HEK293 (cell line): ENCODE measurements around the gene ARHGEF28.

Experiments
- CTCF ChIA-PET: fragments of 350-600 bp; formaldehyde crosslinking; extraction: SDS; loops from one replicate; lab custom pipeline; 2021; ENCODE audit warnings: antibody characterized with exemption; lab: Yijun Ruan, JAX
- POLR2A ChIA-PET: fragments of 300-600 bp; formaldehyde crosslinking; extraction: SDS; loops from one replicate; lab custom pipeline; 2020; ENCODE audit warnings: antibody characterized with exemption, inconsistent platforms; lab: Yijun Ruan, JAX
- H3K27ac ChIP-seq: fragments of 200-500 bp; sonication (Bioruptor generic); 2 replicates; pipeline ENCODE4 v1.5.1; 2014; ENCODE audit warnings: low read depth, low read length, control low read depth, inconsistent platforms; ENCODE audit errors: extremely low read depth
- H3K36me3 ChIP-seq, 2 experiments: fragments of 200-500 bp in 1 of 2; sonication (Bioruptor generic) in 1 of 2; 1 replicate in 1 of 2; 2 replicates in 1 of 2; pipeline ENCODE4 v1.5.1; 2014 to 2017; ENCODE audit warnings: inconsistent platforms in 2 of 2, low read length in 2 of 2; ENCODE audit not compliant: control insufficient read depth in 2 of 2, insufficient read depth in 1 of 2
- H3K4me1 ChIP-seq: fragments of 200-500 bp; sonication (Bioruptor generic); 2 replicates; pipeline ENCODE4 v1.5.1; 2014; ENCODE audit warnings: mild to moderate bottlenecking, low read length, inconsistent platforms; ENCODE audit not compliant: control insufficient read depth, insufficient read depth
- H3K4me3 ChIP-seq: 2 replicates; pipeline ENCODE4 v1.5.1; 2011; ENCODE audit warnings: low read depth, mild to moderate bottlenecking, control low read depth, low read length, moderate library complexity
- H3K9me3 ChIP-seq: fragments of 200-500 bp; sonication (Bioruptor generic); 2 replicates; pipeline ENCODE4 v1.5.1; 2014; ENCODE audit warnings: low read depth, low read length, inconsistent platforms; ENCODE audit not compliant: control insufficient read depth, insufficient read depth
- AEBP2 ChIP-seq: fragments of 450-650 bp; formaldehyde crosslinking; IDR thresholded peaks from 2 replicates; pipeline ENCODE4 v1.5.1; 2016; ENCODE audit warnings: missing biosample characterization, missing genetic modification characterization, borderline replicate concordance
- CTCF ChIP-seq: fragments of 450-650 bp; formaldehyde crosslinking; IDR thresholded peaks from 2 replicates; pipeline ENCODE4 v1.5.1; 2016; ENCODE audit warnings: missing biosample characterization, missing genetic modification characterization
- EGR2 ChIP-seq: fragments of 450-650 bp; formaldehyde crosslinking; IDR thresholded peaks from 2 replicates; pipeline ENCODE4 v1.5.1; 2016; ENCODE audit warnings: low read depth, missing biosample characterization, missing genetic modification characterization
- GLI2 ChIP-seq: fragments of 450-650 bp; formaldehyde crosslinking; IDR thresholded peaks from 2 replicates; pipeline ENCODE4; 2017; ENCODE audit warnings: missing biosample characterization, missing genetic modification characterization, low read depth, borderline replicate concordance
- GLIS1 ChIP-seq: fragments of 450-650 bp; formaldehyde crosslinking; IDR thresholded peaks from 2 replicates; pipeline ENCODE4 v1.5.1; 2016; ENCODE audit warnings: missing biosample characterization, missing genetic modification characterization
- HOXC10 ChIP-seq: sonication (generic); formaldehyde crosslinking; IDR thresholded peaks from 2 replicates; pipeline ENCODE4 v1.8.1; 2023; ENCODE audit warnings: mild to moderate bottlenecking, missing genetic modification reagents
- KLF17 ChIP-seq: fragments of 450-650 bp; formaldehyde crosslinking; IDR thresholded peaks from 2 replicates; pipeline ENCODE4 v1.5.1; 2016; ENCODE audit warnings: missing biosample characterization, missing genetic modification characterization
- SP7 ChIP-seq: fragments of 450-650 bp; formaldehyde crosslinking; IDR thresholded peaks from 2 replicates; pipeline ENCODE4 v1.5.1; 2016; ENCODE audit warnings: missing biosample characterization, missing genetic modification characterization
- ZFHX2 ChIP-seq: fragments of 450-650 bp; formaldehyde crosslinking; conservative IDR thresholded peaks from 2 replicates; pipeline ENCODE4 v1.5.1; 2016; ENCODE audit warnings: missing biosample characterization, missing genetic modification characterization
- ZIC2 ChIP-seq: fragments of 450-650 bp; formaldehyde crosslinking; IDR thresholded peaks from 2 replicates; pipeline ENCODE4 v1.5.1; 2016; ENCODE audit warnings: missing biosample characterization, missing genetic modification characterization
- ZNF157 ChIP-seq: fragments of 450-650 bp; formaldehyde crosslinking; IDR thresholded peaks from 2 replicates; pipeline ENCODE4 v1.5.1; 2016; ENCODE audit warnings: missing biosample characterization, missing genetic modification characterization
- ZNF18 ChIP-seq: fragments of 450-650 bp; formaldehyde crosslinking; IDR thresholded peaks from 2 replicates; pipeline ENCODE4 v1.5.1; 2016; ENCODE audit warnings: missing biosample characterization, missing genetic modification characterization
- ZNF292 ChIP-seq: fragments of 450-650 bp; formaldehyde crosslinking; IDR thresholded peaks from 2 replicates; pipeline ENCODE4 v1.5.1; 2016; ENCODE audit warnings: low read depth, missing biosample characterization, missing genetic modification characterization, borderline replicate concordance
- ZNF324 ChIP-seq: fragments of 450-650 bp; formaldehyde crosslinking; IDR thresholded peaks from 2 replicates; pipeline ENCODE4 v1.5.1; 2016; ENCODE audit warnings: missing biosample characterization, missing genetic modification characterization
- ZNF335 ChIP-seq: fragments of 450-650 bp; formaldehyde crosslinking; conservative IDR thresholded peaks from 2 replicates; pipeline ENCODE4 v1.5.1; 2016; ENCODE audit warnings: missing biosample characterization, missing genetic modification characterization
- ZNF354C ChIP-seq: fragments of 450-650 bp; formaldehyde crosslinking; IDR thresholded peaks from 2 replicates; pipeline ENCODE4 v1.5.1; 2016; ENCODE audit warnings: missing biosample characterization, missing genetic modification characterization, low read depth, borderline replicate concordance
- ZNF366 ChIP-seq: fragments of 450-650 bp; formaldehyde crosslinking; conservative IDR thresholded peaks from 2 replicates; pipeline ENCODE4 v1.5.1; 2016; ENCODE audit warnings: missing biosample characterization, missing genetic modification characterization
- ZNF654 ChIP-seq: fragments of 450-650 bp; formaldehyde crosslinking; IDR thresholded peaks from 2 replicates; pipeline ENCODE4 v1.5.1; 2016; ENCODE audit warnings: low read depth, missing biosample characterization, missing genetic modification characterization
- ZNF791 ChIP-seq: fragments of 450-650 bp; formaldehyde crosslinking; IDR thresholded peaks from 2 replicates; pipeline ENCODE4 v1.5.1; 2016; ENCODE audit warnings: missing biosample characterization, missing genetic modification characterization
- ZNF792 ChIP-seq: fragments of 450-650 bp; formaldehyde crosslinking; IDR thresholded peaks from 2 replicates; pipeline ENCODE4 v1.5.1; 2016; ENCODE audit warnings: missing biosample characterization, missing genetic modification characterization
- ZNF843 ChIP-seq: fragments of 450-650 bp; formaldehyde crosslinking; IDR thresholded peaks from 2 replicates; pipeline ENCODE4 v1.5.1; 2016; ENCODE audit warnings: missing biosample characterization, missing genetic modification characterization
- TF ChIP-seq, protein P1 (sequence below): fragments of 450-650 bp; formaldehyde crosslinking; IDR thresholded peaks from 2 replicates; pipeline ENCODE4 v1.5.1; 2016; ENCODE audit warnings: missing biosample characterization, missing genetic modification characterization

ARHGEF28 gene

GRCh38 chr5:73915345-73915744 is 289.3 kb downstream of the ARHGEF28 start (continued):
- TF ChIP-seq CTCF (no peak), AEBP2 (tag by site-specific recombination) (no peak), ZNF324 (tag by site-specific recombination) (no peak), ZNF791 (no peak), ZNF366 (tag by site-specific recombination) (no peak), ZNF654 (tag by site-specific recombination) (no peak), ZNF792 (tag by site-specific recombination) (no peak), ZNF292 (no peak), EGR2 (tag by site-specific recombination) (no peak), ZNF157 (tag by site-specific recombination) (no peak), SP7 (tag by site-specific recombination) (no peak), HOXC10 (CRISPR knock-in tag) (no peak), ZNF354C (tag by site-specific recombination) (no peak), ZNF335 (tag by site-specific recombination) (no peak), ZNF843 (no peak), GLI2 (tag by site-specific recombination) (no peak)

DNA sequence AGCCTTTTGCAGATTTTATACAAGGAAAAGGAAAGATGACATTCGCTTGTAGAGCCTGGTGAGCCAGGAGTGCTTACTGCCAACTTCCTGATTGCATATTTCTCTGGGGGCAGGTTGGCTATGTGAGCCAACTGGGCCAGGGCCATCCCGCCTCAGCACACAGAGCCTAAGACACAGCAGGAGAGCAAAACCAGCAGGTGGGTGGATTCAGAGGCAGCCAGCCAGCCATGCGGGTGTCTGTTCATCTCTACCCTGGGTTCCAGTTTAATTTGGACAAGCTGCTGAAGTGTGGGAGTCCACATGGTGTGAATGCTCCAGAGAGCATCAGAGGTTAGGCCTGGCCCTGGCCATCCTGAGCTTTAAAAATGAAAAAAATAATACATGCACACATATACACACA is 291.4 kb downstream of the ARHGEF28 start:
- no peaks in the 10 kb centered on the region for H3K9me3 ChIP-seq
- CTCF ChIA-PET: interaction anchor here (0.5 to 1.2 kb wide), 2 partner anchors 12 to 1320 kb away, joined by 3 to 4 read pairs; no protein-coding TSS in a partner anchor
- TF ChIP-seq GLIS1 (peak; percentile 75), ZIC2 (peak; percentile 88), ZFHX2 (peak; percentile 86), EGR2 (tag by site-specific recombination) (peak; percentile 65), KLF17 (tag by site-specific recombination) (no peak), ZNF18 (tag by site-specific recombination) (peak; percentile 69)
- TF ChIP-seq, protein P1, sequence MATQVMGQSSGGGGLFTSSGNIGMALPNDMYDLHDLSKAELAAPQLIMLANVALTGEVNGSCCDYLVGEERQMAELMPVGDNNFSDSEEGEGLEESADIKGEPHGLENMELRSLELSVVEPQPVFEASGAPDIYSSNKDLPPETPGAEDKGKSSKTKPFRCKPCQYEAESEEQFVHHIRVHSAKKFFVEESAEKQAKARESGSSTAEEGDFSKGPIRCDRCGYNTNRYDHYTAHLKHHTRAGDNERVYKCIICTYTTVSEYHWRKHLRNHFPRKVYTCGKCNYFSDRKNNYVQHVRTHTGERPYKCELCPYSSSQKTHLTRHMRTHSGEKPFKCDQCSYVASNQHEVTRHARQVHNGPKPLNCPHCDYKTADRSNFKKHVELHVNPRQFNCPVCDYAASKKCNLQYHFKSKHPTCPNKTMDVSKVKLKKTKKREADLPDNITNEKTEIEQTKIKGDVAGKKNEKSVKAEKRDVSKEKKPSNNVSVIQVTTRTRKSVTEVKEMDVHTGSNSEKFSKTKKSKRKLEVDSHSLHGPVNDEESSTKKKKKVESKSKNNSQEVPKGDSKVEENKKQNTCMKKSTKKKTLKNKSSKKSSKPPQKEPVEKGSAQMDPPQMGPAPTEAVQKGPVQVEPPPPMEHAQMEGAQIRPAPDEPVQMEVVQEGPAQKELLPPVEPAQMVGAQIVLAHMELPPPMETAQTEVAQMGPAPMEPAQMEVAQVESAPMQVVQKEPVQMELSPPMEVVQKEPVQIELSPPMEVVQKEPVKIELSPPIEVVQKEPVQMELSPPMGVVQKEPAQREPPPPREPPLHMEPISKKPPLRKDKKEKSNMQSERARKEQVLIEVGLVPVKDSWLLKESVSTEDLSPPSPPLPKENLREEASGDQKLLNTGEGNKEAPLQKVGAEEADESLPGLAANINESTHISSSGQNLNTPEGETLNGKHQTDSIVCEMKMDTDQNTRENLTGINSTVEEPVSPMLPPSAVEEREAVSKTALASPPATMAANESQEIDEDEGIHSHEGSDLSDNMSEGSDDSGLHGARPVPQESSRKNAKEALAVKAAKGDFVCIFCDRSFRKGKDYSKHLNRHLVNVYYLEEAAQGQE (tag by site-specific recombination): no peak
- TF ChIP-seq, all 188 proteins: peak for 5
- H3K27ac ChIP-seq: no peak overlapping the region
- POLR2A ChIA-PET: no interaction called here
- peaks cover 12% of the 10 kb centered on the region for H3K4me1 ChIP-seq
- H3K36me3 ChIP-seq: no peaks in the 10 kb centered on the region; a peak in 1 of 3 replicates
- H3K4me3 ChIP-seq: no peak overlapping the region
